GM23338 (cell line): ENCODE data around the gene TLCD3A. TPM values are rescaled to one million over a fixed set of nuclear protein-coding genes. Genes with fewer than 3 reads are reported as not detected.

ENCODE experiments used
- ATAC-seq: fragments of 200-7000 bp; cut with Tn5 transposase; 3 replicates; pipeline ENCODE4 v1.9.1; 2020
- DNase-seq: peaks from one replicate; pipeline ENCODE4 v3.0.0-alpha.2; 2015; ENCODE audit warnings: low spot score
- H2AFZ ChIP-seq: fragments of 200-600 bp; sonication (generic); 2 replicates; pipeline ENCODE4 v1.8.0; 2016; ENCODE audit warnings: antibody characterized with exemption, mild to moderate bottlenecking, moderate library complexity
- H3F3A ChIP-seq: fragments of 200-600 bp; sonication (generic); replicated peaks from 2 replicates; pipeline ENCODE4 v1.8.0; 2017; ENCODE audit warnings: antibody characterized with exemption, mixed run types, low read depth
- H3K27ac ChIP-seq: fragments of 200-600 bp; sonication (generic); 2 replicates; pipeline ENCODE4 v1.6.1; 2016; ENCODE audit warnings: low read depth
- H3K27me3 ChIP-seq: fragments of 200-600 bp; sonication (generic); 2 replicates; pipeline ENCODE4 v1.8.0; 2016; ENCODE audit warnings: mild to moderate bottlenecking, mixed run types, moderate library complexity; ENCODE audit not compliant: insufficient read depth
- H3K36me3 ChIP-seq: fragments of 200-600 bp; sonication (generic); 2 replicates; pipeline ENCODE4 v1.8.0; 2016; ENCODE audit warnings: mild to moderate bottlenecking; ENCODE audit not compliant: insufficient read depth
- H3K4me1 ChIP-seq: fragments of 200-600 bp; sonication (generic); 2 replicates; pipeline ENCODE4 v1.8.0; 2016; ENCODE audit warnings: mild to moderate bottlenecking, moderate library complexity; ENCODE audit not compliant: insufficient read depth
- H3K4me2 ChIP-seq: fragments of 200-600 bp; sonication (generic); 2 replicates; pipeline ENCODE4 v1.7.1; 2017; ENCODE audit warnings: mixed run types
- H3K4me3 ChIP-seq: fragments of 200-600 bp; sonication (generic); 2 replicates; pipeline ENCODE4 v1.6.1; 2016; ENCODE audit warnings: mixed run types
- H3K79me2 ChIP-seq: fragments of 200-600 bp; sonication (generic); replicated peaks from 2 replicates; pipeline ENCODE4 v1.8.0; 2017; ENCODE audit warnings: mild to moderate bottlenecking; ENCODE audit not compliant: insufficient read depth
- H3K9me2 ChIP-seq: fragments of 200-600 bp; sonication (generic); 2 replicates; pipeline ENCODE4 v1.8.0; 2017; ENCODE audit not compliant: insufficient read depth
- H4K20me1 ChIP-seq: fragments of 200-600 bp; sonication (generic); replicated peaks from 2 replicates; pipeline ENCODE4 v1.8.0; 2017; ENCODE audit warnings: mild to moderate bottlenecking; ENCODE audit not compliant: insufficient read depth
- H3K27ac Mint-ChIP-seq: 2 replicates; pipeline ENCODE4 v1.8.0; 2020; ENCODE audit warnings: inconsistent platforms, mild to moderate bottlenecking, moderate library complexity, mixed read lengths
- H3K27me3 Mint-ChIP-seq: 3 replicates; pipeline ENCODE4 v1.8.0; 2022; ENCODE audit warnings: low read depth, mild to moderate bottlenecking, moderate library complexity, mixed read lengths, inconsistent platforms; ENCODE audit not compliant: insufficient read depth, poor library complexity
- H3K36me3 Mint-ChIP-seq: 3 replicates; pipeline ENCODE4 v1.8.0; 2021; ENCODE audit warnings: low read depth, mild to moderate bottlenecking, inconsistent platforms, moderate library complexity, mixed read lengths
- H3K4me1 Mint-ChIP-seq: 3 replicates; pipeline ENCODE4 v1.8.0; 2020; ENCODE audit warnings: mild to moderate bottlenecking, inconsistent platforms, mixed read lengths
- H3K4me3 Mint-ChIP-seq: 3 replicates; pipeline ENCODE4 v1.8.0; 2021; ENCODE audit warnings: moderate library complexity, mild to moderate bottlenecking, inconsistent platforms, mixed read lengths
- H3K9me3 Mint-ChIP-seq: 3 replicates; pipeline ENCODE4 v1.8.0; 2020; ENCODE audit warnings: moderate library complexity, mild to moderate bottlenecking, inconsistent platforms, mixed read lengths
- CREB1 ChIP-seq: fragments of 250-450 bp; sonication (Bioruptor Pico); IDR thresholded peaks from 2 replicates; pipeline ENCODE4 v1.5.0; 2020; ENCODE audit warnings: low read depth, mild to moderate bottlenecking, moderate library complexity
- CTCF ChIP-seq, 2 experiments: fragments of 200-600 bp in 1 of 2; sonication (generic) in 1 of 2; conservative IDR thresholded peaks; 2 replicates each; pipeline versions ENCODE4 v1.5.1 to v1.6.1; 2016 to 2017; ENCODE audit warnings: antibody characterized with exemption in 2 of 2, low read depth in 2 of 2, mild to moderate bottlenecking in 2 of 2, moderate library complexity in 1 of 2
- ETS1 ChIP-seq: IDR thresholded peaks from 2 replicates; pipeline ENCODE4 v1.6.1; 2016; ENCODE audit warnings: antibody characterized with exemption
- EZH2 ChIP-seq: fragments of 200-600 bp; sonication (generic); IDR thresholded peaks from one replicate; pipeline ENCODE4 v1.8.0; 2017; ENCODE audit warnings: antibody characterized with exemption, mild to moderate bottlenecking, low read depth; ENCODE audit not compliant: unreplicated experiment
- EZH2phosphoT487 ChIP-seq: fragments of 200-600 bp; sonication (generic); IDR thresholded peaks from one replicate; pipeline ENCODE4 v1.8.1; 2018; ENCODE audit warnings: antibody characterized with exemption; ENCODE audit not compliant: unreplicated experiment
- JUNB ChIP-seq: IDR thresholded peaks from one replicate; pipeline ENCODE4 v1.6.1; 2016; ENCODE audit warnings: antibody characterized with exemption; ENCODE audit not compliant: unreplicated experiment
- NANOG ChIP-seq: IDR thresholded peaks from 2 replicates; pipeline ENCODE4 v1.6.1; 2016; ENCODE audit warnings: antibody characterized with exemption, borderline replicate concordance
- POLR2AphosphoS5 ChIP-seq: IDR thresholded peaks from 2 replicates; pipeline ENCODE4 v1.6.1; 2016; ENCODE audit warnings: antibody characterized with exemption, low read depth
- REST ChIP-seq: IDR thresholded peaks from one replicate; pipeline ENCODE4 v1.6.1; 2018; ENCODE audit warnings: antibody characterized with exemption; ENCODE audit not compliant: unreplicated experiment
- STAT1 ChIP-seq: IDR thresholded peaks from one replicate; pipeline ENCODE4 v1.6.1; 2016; ENCODE audit warnings: antibody characterized with exemption; ENCODE audit not compliant: unreplicated experiment
- ZNF114 ChIP-seq: fragments of 250-450 bp; sonication (Bioruptor Pico); IDR thresholded peaks from 2 replicates; pipeline ENCODE4 v1.5.0; 2020; ENCODE audit warnings: mild to moderate bottlenecking, moderate library complexity
- ZNF331 ChIP-seq: fragments of 250-450 bp; sonication (Bioruptor Pico); IDR thresholded peaks from 2 replicates; pipeline ENCODE4 v1.5.0; 2020; ENCODE audit warnings: low read depth, mild to moderate bottlenecking, moderate library complexity
- ZNF462 ChIP-seq: fragments of 250-450 bp; sonication (Bioruptor Pico); IDR thresholded peaks from 2 replicates; pipeline ENCODE4 v1.5.0; 2020; ENCODE audit warnings: mild to moderate bottlenecking, moderate library complexity
- polyA plus RNA-seq: library from polyadenylated mRNA; unstranded; fragments of >200 nt; fragmentation: Nextera tagmentation; extraction: Ambion mirVana; gene quantifications from 2 replicates; pipeline ENCODE4 v1.2.1, GENCODE V29; 2016
- total RNA-seq: library from RNA; depleted of rRNA; stranded (reverse); fragments of >200 nt; shearing (Covaris generic); gene quantifications from 2 replicates; pipeline ENCODE4 v1.2.3, GENCODE V29; 2014

TLCD3A gene
- total and polyA plus RNA-seq, 2 experiments from 2014 or later = 10.3 to 21.1 TPM

GRCh38 chr17:705011-705410, 27.4 kb upstream of the TLCD3A start (continued):
- TF ChIP-seq EZH2 (no peak), CTCF (conservative IDR thresholded peaks at IDR 0.05; ENCODE audit: low read depth in 2 of 2) (no peak), ZNF114 (CRISPR knock-in tag) (no peak), EZH2phosphoT487 (no peak)

- H3K4me3 Mint-ChIP-seq = no peak overlapping the region
- H2AFZ ChIP-seq = no peak overlapping the region
These were observed 26.5 kb upstream of the TLCD3A start for GRCh38 chr17:705863-706262.

More at GRCh38 chr17:705863-706262, 26.5 kb upstream of the TLCD3A start:
- Histone ChIP-seq H3K27ac (no peak overlapping the region), H3K36me3 (peaks cover 13% of the 10 kb centered on the region; the same call in 1 of the 2 replicates), H3K4me1 (no peaks in the 10 kb centered on the region), H3K79me2 (peaks cover 9% of the 10 kb centered on the region; the same call in 1 of the 2 replicates), H3K9me2 (no peaks in the 10 kb centered on the region), H3K4me2 (no peak overlapping the region), H3K27me3 (no peaks in the 10 kb centered on the region), H3K4me3 (no peak overlapping the region), H4K20me1 (peaks cover 4% of the 10 kb centered on the region; the same call in 1 of the 2 replicates), H3F3A (0 out of 2 replicates have a peak, but pooled peaks cover 1% of the 10 kb centered on the region)
- Mint-ChIP-seq H3K4me1 (no peaks in the 10 kb centered on the region), H3K36me3 (peaks cover 19% of the 10 kb centered on the region), H3K27ac (no peak overlapping the region), H3K27me3 (no peaks in the 10 kb centered on the region), H3K9me3 (no peaks in the 10 kb centered on the region)
- no peak for DNase-seq
- TF ChIP-seq REST (no peak), ZNF114 (CRISPR knock-in tag) (no peak), NANOG (no peak), ZNF462 (CRISPR knock-in tag) (no peak), EZH2phosphoT487 (no peak), STAT1 (no peak), EZH2 (no peak), CREB1 (no peak), JUNB (no peak), ETS1 (no peak), ZNF331 (CRISPR knock-in tag) (no peak), POLR2AphosphoS5 (no peak)
- ATAC-seq = no peak
